Lung (tissue), 12 donors: ENCODE results near the gene RGS10. TPM values are rescaled to one million over a fixed set of nuclear protein-coding genes. Genes with fewer than 3 reads are reported as not detected.

Experiments used
- ATAC-seq: fragments of 200-7000 bp; cut with Tn5 transposase; one replicate; pipeline ENCODE4 v1.9.1; 2020; ENCODE audit warnings: moderate number of reproducible peaks; ENCODE audit not compliant: insufficient read depth, low FRiP score
- DNase-seq, 3 donors: peaks; one replicate each; pipeline ENCODE4 v3.0.0-alpha.2; 2013 to 2017
- H3K27ac ChIP-seq, 2 donors: one replicate each; pipeline ENCODE4 v1.5.1; 2013; ENCODE audit warnings: mild to moderate bottlenecking in 2 of 2, moderate library complexity in 2 of 2, control low read depth in 1 of 2, inconsistent platforms in 1 of 2, low read depth in 1 of 2, low read length in 1 of 2
- H3K27me3 ChIP-seq, 3 donors: one replicate each; pipeline ENCODE4 v1.5.1; 2013; ENCODE audit warnings: low read length in 2 of 3; ENCODE audit not compliant: control insufficient read depth in 3 of 3, insufficient read depth in 3 of 3
- H3K36me3 ChIP-seq, 4 donors: one replicate each; pipeline ENCODE4 v1.5.1; 2013; ENCODE audit warnings: low read length in 4 of 4, mild to moderate bottlenecking in 1 of 4, moderate library complexity in 1 of 4; ENCODE audit not compliant: control insufficient read depth in 4 of 4, insufficient read depth in 4 of 4
- H3K4me1 ChIP-seq, 5 donors: one replicate each; pipeline ENCODE4 v1.5.1; 2013; ENCODE audit warnings: low read length in 5 of 5, mild to moderate bottlenecking in 2 of 5, moderate library complexity in 1 of 5; ENCODE audit not compliant: control insufficient read depth in 5 of 5, insufficient read depth in 5 of 5
- H3K4me3 ChIP-seq: one replicate; pipeline ENCODE4 v1.5.1; 2013; ENCODE audit warnings: mild to moderate bottlenecking, control low read depth, moderate library complexity
- H3K9ac ChIP-seq, 2 donors: one replicate each; pipeline ENCODE4 v1.5.1; 2013; ENCODE audit warnings: low read length in 2 of 2, control low read depth in 1 of 2; ENCODE audit not compliant: insufficient read depth in 1 of 2
- H3K9me3 ChIP-seq, 4 donors: one replicate each; pipeline ENCODE4 v1.5.1; 2013; ENCODE audit warnings: low read length in 3 of 4, mild to moderate bottlenecking in 1 of 4, moderate library complexity in 1 of 4; ENCODE audit not compliant: control insufficient read depth in 4 of 4, insufficient read depth in 3 of 4
- WGBS, 2 donors: extraction: QIAGEN DNeasy Blood & Tissue Kit; methylation state at CpG; one replicate each; pipeline ENCODE4 v1.1.7; 2013; 5-methylcytosine and 5-hydroxymethylcytosine counted together
- polyA plus RNA-seq, 2 donors: library from polyadenylated mRNA; stranded (reverse); fragments of 200-250 nt; gene quantifications; one replicate each; pipeline ENCODE4 v1.2.1, GENCODE V29; 2013
- total RNA-seq, 2 donors: library from RNA; depleted of rRNA in 1 of 2; stranded (reverse); fragments of >200 nt in 1 of 2; gene quantifications; one replicate each; pipeline ENCODE4 v1.2.1, GENCODE V29; 2014 to 2021
- TF ChIP-seq, protein P1 (sequence below): IDR thresholded peaks from 2 replicates; pipeline ENCODE4 v1.5.1; 2012; ENCODE audit warnings: mild to moderate bottlenecking; ENCODE audit errors: control extremely low read depth, extremely low read depth
- donor health status: control.
- donor health status: control.
- donor health status: Bipolar disorder and iron deficiency.
- donor health status: healthy.
- donor health status: DM: yes; HTN: yes; CAD: no.

RGS10 gene
- total and polyA plus RNA-seq, 4 donors: 17.0 to 43.4 (median 29.8) TPM

DNA sequence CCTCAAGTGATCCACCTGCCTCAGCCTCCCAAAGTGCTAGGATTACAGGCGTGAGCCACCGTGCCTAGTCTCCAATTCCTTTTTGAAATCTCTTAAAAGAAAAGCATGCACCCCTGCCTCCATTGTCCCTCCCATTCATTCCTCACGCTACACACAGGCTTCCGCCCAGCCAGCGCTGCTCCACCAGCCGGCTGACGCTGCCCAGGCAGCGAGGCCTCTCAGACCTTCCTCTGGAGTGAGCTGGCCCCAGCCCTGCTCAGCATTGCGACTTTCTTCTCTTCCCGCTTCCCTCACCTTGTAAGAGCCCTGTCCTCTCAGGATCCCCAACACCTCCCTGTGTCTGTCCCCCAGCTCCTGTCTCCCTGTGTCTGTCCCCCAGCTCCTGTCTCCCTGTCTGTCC, 23.6 kb downstream of the RGS10 start:
- Histone ChIP-seq H3K4me3 (no peak overlapping the region), H3K9ac (no peak overlapping the region), H3K9me3 (no peaks in the 10 kb centered on the region), H3K36me3 (no peaks in the 10 kb centered on the region), H3K4me1 (peaks cover 0 to 6% (median 4%) of the 10 kb centered on the region in 5 donors), H3K27ac (no peak overlapping the region), H3K27me3 (no peaks in the 10 kb centered on the region)
- TF ChIP-seq, protein P1, sequence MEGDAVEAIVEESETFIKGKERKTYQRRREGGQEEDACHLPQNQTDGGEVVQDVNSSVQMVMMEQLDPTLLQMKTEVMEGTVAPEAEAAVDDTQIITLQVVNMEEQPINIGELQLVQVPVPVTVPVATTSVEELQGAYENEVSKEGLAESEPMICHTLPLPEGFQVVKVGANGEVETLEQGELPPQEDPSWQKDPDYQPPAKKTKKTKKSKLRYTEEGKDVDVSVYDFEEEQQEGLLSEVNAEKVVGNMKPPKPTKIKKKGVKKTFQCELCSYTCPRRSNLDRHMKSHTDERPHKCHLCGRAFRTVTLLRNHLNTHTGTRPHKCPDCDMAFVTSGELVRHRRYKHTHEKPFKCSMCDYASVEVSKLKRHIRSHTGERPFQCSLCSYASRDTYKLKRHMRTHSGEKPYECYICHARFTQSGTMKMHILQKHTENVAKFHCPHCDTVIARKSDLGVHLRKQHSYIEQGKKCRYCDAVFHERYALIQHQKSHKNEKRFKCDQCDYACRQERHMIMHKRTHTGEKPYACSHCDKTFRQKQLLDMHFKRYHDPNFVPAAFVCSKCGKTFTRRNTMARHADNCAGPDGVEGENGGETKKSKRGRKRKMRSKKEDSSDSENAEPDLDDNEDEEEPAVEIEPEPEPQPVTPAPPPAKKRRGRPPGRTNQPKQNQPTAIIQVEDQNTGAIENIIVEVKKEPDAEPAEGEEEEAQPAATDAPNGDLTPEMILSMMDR: no peak
- DNase-seq (no peak), ATAC-seq (no peak)
- WGBS, 2 donors: 87 to 88% methylated on average over 10 of the region's 10 CpGs

DNA sequence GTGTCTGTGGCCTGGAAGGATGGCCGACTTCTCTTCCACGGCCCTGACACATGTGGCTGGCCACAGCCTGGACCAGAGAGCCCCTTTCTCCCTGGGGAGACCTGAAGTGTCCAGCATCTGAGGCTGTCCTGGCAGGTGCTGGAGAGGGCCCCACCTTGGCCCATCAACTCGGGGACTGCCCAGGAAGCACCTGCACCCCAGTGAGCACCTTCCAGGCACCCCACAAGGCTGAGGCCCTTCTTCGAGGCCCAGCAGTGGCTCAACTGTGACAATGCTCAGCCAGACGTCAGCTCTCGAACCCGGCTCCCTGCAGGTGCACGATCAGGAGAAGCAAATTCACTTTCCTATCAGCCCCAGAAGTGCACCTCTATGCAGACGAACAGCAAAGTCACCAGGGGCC, 24.3 kb downstream of the RGS10 start:
- no peak for ATAC-seq
- Histone ChIP-seq H3K27ac (peak overlapping the region in 1 of 2 donors; percentile 77), H3K27me3 (no peaks in the 10 kb centered on the region), H3K9me3 (no peaks in the 10 kb centered on the region), H3K4me3 (no peak overlapping the region), H3K9ac (no peak overlapping the region), H3K36me3 (no peaks in the 10 kb centered on the region), H3K4me1 (peaks cover 0 to 6% (median 4%) of the 10 kb centered on the region in 5 donors)
- TF ChIP-seq, protein P1: no peak
- 72 to 76% methylated on average over 9 of the region's 9 CpGs for WGBS, 2 donors
- DNase-seq: no peak

DNA sequence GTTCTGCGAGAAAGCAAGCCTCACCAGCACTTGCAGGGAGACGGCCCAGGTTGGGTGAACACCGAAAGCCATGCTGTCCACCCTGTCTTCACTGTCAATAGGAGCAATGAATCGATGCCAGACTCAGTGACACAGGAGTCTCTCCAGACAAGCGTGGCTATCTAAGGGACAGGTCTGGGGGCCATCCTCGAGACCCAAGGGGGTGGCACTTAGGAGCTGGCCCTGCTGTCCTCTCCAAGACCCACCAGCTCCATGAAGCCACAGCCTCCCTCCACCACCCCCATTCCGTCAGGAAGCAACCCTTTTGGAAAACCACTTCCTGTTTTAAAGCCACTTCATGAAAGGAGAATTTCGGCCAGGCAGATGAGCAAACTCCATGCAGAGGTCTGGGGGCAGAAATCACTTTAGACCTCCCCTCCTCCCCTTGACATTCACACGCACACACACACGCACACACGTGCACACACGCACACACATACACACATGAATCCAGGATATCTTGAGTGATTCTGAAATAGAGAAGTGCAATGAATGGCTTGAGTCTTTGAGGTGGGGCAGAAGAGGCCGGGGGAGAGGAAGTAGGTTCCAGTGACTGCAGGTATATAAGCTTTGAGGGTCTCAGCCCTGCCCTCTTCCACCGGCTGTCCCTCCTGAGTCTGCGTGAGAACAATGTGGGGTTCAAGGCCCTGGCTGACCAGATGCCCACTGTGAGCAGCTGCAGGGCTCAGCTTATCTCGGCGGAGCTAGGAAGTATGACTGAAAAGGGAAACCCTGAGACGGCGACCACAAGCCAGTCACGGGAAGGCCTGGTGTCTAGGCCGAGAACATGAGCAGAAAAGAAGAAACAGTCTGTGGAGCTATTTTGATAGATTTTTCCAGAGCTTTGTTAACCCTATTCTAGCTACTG, 25.0 kb downstream of the RGS10 start:
- H3K27ac ChIP-seq: no peak overlapping the region

More for the DNA sequence above, 25.0 kb downstream of the RGS10 start:
- H3K4me1 ChIP-seq: peaks cover 0 to 6% (median 4%) of the 10 kb centered on the region in 5 donors
- H3K36me3 ChIP-seq: no peaks in the 10 kb centered on the region
- 37 to 62% methylated on average over 21 of the region's 21 CpGs for WGBS, 2 donors
- TF ChIP-seq, protein P1: no peak
- H3K9me3 ChIP-seq: no peaks in the 10 kb centered on the region
- no peak overlapping the region for H3K4me3 ChIP-seq
- H3K27me3 ChIP-seq: no peaks in the 10 kb centered on the region
- ATAC-seq: peak; percentile 37
- DNase-seq: no peak
- no peak overlapping the region for H3K9ac ChIP-seq
